ENCODE results near the gene STXBP6.

Gene STXBP6

GRCh38 chr14:25011095-25011494 is 38.9 kb downstream of the STXBP6 start:
- DNase-seq = no peak

DNA sequence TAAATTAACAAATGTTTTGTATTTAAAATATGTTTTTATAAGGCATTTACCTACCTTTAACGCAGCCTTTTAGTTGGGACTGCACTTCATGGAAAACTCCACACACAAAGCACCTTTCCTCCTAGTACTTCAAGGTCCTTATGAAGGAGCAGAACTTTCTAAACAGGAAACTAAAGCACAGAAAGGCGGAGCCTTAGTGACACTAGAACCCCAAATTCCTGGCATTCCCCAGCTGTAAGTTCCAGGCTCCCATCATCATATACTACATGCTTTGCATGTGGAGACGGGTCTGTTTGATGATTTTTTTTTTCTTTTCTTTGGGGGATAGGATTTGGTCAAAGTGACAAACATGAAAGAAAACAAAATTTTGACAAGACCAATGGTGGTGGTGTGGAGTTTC is 39.5 kb downstream of the STXBP6 start:
- no peak for DNase-seq

- DNase-seq = no peak
These were observed 40.1 kb downstream of the STXBP6 start for GRCh38 chr14:25009891-25010290.

- DNase-seq = no peak
These were observed 42.1 kb downstream of the STXBP6 start for GRCh38 chr14:25007832-25008231.

- no peak for DNase-seq
These were observed 42.8 kb downstream of the STXBP6 start for GRCh38 chr14:25006961-25007795.

GRCh38 chr14:25006031-25006430 is 43.9 kb downstream of the STXBP6 start:
- no peak for DNase-seq

GRCh38 chr14:25004389-25004809 is 45.5 kb downstream of the STXBP6 start:
- DNase-seq = no peak

DNA sequence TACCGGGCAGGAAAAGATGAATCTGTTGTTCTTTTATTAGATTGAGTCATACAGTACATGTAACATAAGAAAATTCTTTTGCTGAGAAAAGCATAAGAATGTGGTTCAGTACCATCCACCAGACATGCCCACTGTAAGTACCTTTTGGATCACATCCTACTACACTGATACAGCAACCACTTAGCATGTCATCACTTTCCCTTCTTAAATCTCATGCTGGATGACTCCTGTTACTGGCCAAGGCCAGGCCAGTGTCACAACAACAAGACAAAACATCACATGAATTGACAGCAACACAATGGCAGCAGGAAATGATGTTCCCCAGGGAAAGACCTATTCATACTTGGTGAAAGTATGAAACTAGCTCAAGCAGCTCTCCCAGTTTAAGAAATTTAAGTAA is 46.4 kb downstream of the STXBP6 start:
- DNase-seq = no peak

- DNase-seq = no peak
These were observed 48.3 kb downstream of the STXBP6 start for GRCh38 chr14:25001601-25002000.

DNA sequence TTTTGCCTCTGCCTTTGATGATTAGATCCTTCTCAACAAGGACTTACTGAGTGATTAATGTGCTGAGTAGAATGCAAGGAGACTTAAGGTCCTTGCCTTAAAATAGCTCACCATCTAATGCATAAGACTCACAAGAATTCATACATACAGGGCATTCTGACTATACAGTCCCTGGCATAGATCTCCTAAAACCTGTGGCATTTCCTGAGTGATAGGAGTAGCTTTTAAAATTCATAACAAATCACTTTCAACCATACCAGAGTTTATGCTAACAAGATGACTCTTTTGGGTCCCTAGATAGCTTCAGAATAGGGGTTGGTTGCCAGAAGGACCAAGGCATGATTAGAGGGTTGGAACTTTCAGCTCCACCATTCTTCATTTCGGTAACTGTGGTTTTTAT is 48.8 kb downstream of the STXBP6 start:
- DNase-seq = no peak

DNA sequence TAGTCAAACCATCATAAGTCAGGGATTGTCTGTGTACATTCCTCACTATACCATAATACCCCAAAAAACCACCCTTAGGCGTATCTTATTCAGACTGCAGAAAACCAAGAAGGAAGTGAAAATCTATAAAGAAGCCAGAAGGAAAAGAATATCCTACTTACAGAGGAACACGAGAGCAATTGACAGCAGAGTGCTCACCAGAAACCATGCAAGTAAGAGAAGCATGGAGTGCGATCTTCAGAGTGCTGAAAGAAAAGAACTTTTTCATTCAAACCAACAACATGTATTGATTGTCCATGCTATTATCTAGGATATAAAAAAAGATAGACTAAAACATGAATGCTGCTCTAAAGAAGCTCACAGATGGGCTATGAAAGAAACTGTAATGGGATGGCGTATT is 50.8 kb downstream of the STXBP6 start:
- no peak for DNase-seq

DNA sequence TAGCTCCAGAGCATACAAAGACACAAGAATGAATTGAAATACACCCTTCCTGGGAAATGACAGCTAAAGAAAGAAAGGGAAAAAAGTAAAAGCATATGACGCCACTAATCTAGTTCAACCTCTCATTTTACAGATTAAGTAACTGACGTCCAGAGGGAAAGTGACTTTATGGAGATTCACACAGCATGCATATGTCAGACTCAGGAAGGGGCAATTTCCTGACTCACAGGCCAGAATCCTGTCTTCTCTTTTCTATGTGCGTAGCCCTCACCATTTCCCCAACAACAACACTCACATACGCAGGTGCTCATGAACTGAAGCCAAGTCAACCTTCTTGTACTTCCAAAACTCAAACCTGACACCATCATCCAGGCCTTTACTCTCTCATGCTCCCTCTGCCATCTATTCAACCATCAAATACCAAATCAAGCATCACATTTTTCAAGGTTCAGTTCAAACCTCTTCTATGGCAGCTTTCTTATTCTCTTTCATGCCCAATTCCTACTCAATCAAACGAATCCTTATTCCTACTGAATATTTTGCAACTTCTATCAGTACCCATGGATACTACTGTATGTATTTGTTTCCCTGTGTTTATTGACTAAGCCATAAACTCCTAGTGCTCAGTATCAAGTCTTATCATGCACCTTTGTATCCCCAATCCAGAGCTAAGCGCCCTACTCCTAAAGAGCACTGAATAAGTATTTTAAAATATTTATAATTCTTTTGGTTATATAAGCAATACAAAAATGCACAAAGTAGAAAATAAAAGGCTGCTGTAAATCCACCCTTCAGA is 52.8 kb downstream of the STXBP6 start:
- no peak for DNase-seq

DNA sequence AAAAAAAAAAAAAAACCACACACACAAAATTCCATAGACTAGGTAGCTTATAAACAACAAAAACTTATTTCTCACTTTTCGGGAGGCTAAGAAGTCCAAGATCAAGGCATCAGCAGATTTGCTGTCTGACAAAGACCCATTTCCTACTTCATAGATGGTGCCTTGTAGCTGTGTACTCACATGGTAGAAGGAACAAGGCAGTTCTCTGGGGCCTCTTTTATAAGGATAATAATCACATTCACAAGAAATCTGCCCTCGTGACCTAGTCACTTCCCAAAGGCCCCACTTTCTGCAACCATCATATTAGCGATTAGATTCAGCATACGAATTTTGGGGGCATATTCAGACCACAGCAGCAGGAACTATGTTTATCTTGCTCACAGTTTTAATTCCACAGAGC is 54.9 kb downstream of the STXBP6 start:
- DNase-seq = no peak

- no peak for DNase-seq
These were observed 56.3 kb downstream of the STXBP6 start for GRCh38 chr14:24993631-24994030.

- no peak for DNase-seq
These were observed 57.2 kb downstream of the STXBP6 start for GRCh38 chr14:24992624-24993360.

GRCh38 chr14:24991821-24992220 is 58.1 kb downstream of the STXBP6 start:
- DNase-seq = no peak

- no peak for DNase-seq
These were observed 58.7 kb downstream of the STXBP6 start for GRCh38 chr14:24991288-24991687.

DNA sequence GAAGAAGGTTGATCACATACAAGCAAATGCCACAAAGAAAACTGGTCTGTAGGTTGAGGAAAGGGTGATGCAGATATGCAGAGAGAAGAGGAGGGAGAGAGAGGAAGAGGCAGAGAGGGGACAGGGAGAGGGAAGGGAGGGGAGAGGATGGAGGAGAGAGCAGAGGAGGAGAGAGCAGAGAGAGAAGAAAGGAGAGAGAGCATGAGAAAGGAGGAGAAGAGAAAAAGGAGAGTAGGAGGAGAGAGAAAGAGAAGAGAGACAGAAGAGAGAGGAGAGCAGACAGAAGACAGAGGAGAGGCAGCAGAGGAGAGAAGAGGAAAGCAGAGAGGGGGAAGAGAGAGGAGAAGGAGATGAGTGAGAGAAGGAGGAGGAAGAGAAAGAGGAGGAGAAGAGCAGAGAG is 59.2 kb downstream of the STXBP6 start:
- no peak for DNase-seq

GRCh38 chr14:24990050-24990449 is 59.9 kb downstream of the STXBP6 start:
- DNase-seq = no peak

DNA sequence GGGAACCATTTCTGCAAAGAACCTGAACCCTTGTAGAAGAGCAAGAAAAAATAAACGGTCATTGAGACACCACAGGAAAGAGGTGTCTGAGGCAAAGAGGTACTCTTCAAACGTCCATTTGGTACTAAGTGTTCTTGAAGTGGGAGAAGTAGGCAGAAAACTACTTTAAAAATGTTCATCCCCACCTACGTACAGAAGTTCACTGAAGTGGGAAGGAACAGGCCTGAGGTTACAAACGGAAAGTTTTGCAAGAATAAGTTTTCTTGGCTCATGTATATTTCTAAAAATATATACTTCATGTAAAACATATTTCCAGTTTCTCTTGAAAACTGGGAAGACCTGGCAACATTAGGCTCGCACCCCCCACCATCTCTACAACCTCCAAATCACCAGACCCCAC is 61.2 kb downstream of the STXBP6 start:
- DNase-seq = no peak

DNA sequence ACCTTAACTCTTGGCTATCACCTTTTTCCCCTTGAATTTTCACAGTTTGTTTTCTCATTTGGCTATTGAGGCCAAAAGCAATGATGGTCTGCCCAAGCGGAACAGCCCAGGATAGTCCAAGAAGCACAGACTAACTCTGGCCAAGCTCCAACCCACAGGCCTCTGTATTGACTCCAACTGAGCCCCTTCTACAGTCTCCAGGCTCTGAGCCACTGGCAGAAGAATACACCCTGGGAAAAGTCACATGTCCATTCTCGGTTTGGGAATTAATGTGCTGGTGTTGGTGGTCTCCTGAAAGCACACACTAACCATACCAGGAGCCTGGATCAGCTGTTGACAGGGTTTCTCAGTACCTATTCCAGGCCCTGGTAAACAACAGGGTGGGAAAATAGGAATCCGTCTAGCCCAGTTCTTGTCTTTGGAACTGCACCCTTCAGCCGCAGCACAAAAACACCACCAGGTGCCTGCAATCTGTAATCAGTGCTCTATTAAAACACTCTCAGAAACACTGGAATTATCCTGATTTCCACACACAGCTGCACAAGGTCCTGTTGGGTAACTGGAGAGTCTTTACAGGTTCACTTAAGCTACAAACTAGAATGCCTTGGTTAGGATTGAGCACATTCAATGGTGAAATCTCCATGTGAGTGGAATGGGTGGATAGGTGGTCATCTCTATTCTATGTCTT is 63.6 kb downstream of the STXBP6 start:
- DNase-seq = no peak

DNA sequence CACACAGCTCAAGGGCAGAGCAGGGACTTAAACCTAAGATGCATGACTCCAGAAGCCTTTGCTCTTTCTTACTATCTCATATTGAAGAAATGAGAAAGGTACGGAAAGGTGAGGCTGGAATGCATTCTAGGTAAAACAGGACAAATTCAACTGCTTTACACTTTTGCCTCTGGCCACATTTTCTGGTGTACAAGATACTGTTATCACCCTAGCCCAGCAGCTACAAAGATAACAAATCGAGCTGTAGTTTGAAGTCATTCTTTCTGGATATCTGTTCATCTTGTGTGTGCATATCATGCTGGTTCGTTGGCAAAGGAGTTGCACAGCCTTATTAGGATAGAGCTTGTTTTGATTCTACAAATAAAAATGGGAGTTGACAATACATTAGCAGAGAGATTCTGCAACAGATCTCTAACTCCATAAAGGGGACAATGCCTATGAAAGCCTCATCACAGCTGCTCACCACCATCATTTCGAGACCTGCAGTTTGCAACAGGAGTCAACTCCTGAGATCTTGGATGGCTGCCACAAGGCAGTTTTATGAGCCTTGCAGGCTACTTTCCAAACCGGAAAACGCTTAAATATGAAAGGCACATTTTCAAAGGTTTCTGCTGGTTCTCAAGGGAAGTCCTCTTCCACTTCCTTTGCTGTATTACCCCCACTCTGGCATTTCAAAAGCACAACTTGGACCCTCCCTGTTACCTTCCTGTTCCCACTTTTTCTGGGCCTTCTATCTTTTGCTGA is 64.9 kb downstream of the STXBP6 start:
- no peak for DNase-seq

Measured in CD4-positive, alpha-beta T cell treated with Interleukin-17A for 1 hour (primary cell).